Vagina (tissue), 2 donors: ENCODE data around the gene PTPRN. TPM values are rescaled to one million over a fixed set of nuclear protein-coding genes. Genes with fewer than 3 reads are reported as not detected.

Experiments used
- DNase-seq, 2 donors: peaks; one replicate each; pipeline ENCODE4 v3.0.0-alpha.2; 2017; ENCODE audit errors: extremely low spot score in 2 of 2
- H3K27ac ChIP-seq: fragments of 200-600 bp; sonication (generic); one replicate; pipeline ENCODE4 v1.5.1; 2019
- H3K27me3 ChIP-seq: fragments of 200-600 bp; sonication (generic); one replicate; pipeline ENCODE4 v1.5.1; 2019
- H3K36me3 ChIP-seq, 2 donors: fragments of 200-600 bp; sonication (generic); one replicate each; pipeline ENCODE4 v1.5.1; 2017 to 2019
- H3K4me1 ChIP-seq: fragments of 200-600 bp; sonication (generic); one replicate; pipeline ENCODE4 v1.5.1; 2019
- H3K4me3 ChIP-seq, 2 donors: fragments of 200-600 bp; sonication (generic); 1 replicate in 1 of 2; 2 replicates in 1 of 2; pipeline ENCODE4 v1.5.1; 2016 to 2019
- H3K9me3 ChIP-seq: fragments of 200-600 bp; sonication (generic); one replicate; pipeline ENCODE4 v1.5.1; 2019
- POLR2A ChIP-seq, 2 donors: fragments of 450-650 bp; IDR thresholded peaks; one replicate each; pipeline ENCODE4 v1.6.1; 2017; ENCODE audit warnings: antibody characterized with exemption in 2 of 2, mild to moderate bottlenecking in 2 of 2, moderate library complexity in 2 of 2
- POLR2AphosphoS5 ChIP-seq, 2 donors: sonication (generic); formaldehyde crosslinking; IDR thresholded peaks; one replicate each; pipeline ENCODE4 v1.9.0; 2017; ENCODE audit warnings: antibody characterized with exemption in 2 of 2, mild to moderate bottlenecking in 2 of 2, low read depth in 1 of 2; ENCODE audit not compliant: insufficient read depth in 1 of 2
- intact Hi-C: fragments of 100-400 bp; cut with DNase I; formaldehyde crosslinking; loops from one replicate; pipeline ENCODE4 v1.15.1; 2023
- total RNA-seq: library from RNA; depleted of rRNA; stranded (reverse); fragments of >200 nt; gene quantifications from one replicate; pipeline ENCODE4 v1.2.3, GENCODE V29; 2016
- TF ChIP-seq, protein P1 (sequence below), 3 experiments: fragments of 450-650 bp in 2 of 3; fragments of 200-600 bp in 1 of 3; sonication (generic) in 1 of 3; IDR thresholded peaks; one replicate each; pipeline ENCODE4 v1.5.1; 2017 to 2019; ENCODE audit warnings: antibody characterized with exemption in 3 of 3, mild to moderate bottlenecking in 2 of 3, moderate library complexity in 2 of 3

The PTPRN gene
- total RNA-seq, 1 donor from 2014 or later = 7.6 TPM

DNA sequence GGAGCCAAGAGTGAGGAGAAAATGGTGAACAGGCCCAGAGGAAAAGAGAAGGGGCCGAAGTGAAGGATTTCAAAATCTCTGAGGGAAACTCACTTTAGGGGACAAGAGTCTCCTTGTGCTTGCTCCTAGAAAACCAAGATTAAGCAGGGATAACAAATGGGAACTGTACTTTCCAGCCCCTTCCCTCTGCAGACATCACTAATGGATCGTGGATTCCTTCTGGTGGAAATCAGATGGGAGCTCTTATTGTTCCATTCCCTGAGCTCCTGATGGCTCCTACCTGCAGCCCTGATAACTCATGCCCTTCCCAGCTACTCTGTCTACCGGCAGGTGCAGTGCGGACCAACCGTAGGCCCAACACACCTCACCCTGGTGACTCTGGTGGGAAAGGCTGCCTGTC is 43.9 kb upstream of the PTPRN start:
- peaks cover 3% of the 10 kb centered on the region for H3K4me1 ChIP-seq
- no peaks in the 10 kb centered on the region for H3K36me3 ChIP-seq
- no peak overlapping the region for H3K27ac ChIP-seq
- intact Hi-C loops = no loop called here
- H3K4me3 ChIP-seq = no peak overlapping the region
- no peak for DNase-seq
- H3K27me3 ChIP-seq = no peaks in the 10 kb centered on the region
- H3K9me3 ChIP-seq = no peaks in the 10 kb centered on the region
- TF ChIP-seq, protein P1, sequence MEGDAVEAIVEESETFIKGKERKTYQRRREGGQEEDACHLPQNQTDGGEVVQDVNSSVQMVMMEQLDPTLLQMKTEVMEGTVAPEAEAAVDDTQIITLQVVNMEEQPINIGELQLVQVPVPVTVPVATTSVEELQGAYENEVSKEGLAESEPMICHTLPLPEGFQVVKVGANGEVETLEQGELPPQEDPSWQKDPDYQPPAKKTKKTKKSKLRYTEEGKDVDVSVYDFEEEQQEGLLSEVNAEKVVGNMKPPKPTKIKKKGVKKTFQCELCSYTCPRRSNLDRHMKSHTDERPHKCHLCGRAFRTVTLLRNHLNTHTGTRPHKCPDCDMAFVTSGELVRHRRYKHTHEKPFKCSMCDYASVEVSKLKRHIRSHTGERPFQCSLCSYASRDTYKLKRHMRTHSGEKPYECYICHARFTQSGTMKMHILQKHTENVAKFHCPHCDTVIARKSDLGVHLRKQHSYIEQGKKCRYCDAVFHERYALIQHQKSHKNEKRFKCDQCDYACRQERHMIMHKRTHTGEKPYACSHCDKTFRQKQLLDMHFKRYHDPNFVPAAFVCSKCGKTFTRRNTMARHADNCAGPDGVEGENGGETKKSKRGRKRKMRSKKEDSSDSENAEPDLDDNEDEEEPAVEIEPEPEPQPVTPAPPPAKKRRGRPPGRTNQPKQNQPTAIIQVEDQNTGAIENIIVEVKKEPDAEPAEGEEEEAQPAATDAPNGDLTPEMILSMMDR (IDR thresholded peaks at IDR 0.05) = no peak
- no peak for TF ChIP-seq POLR2AphosphoS5 (IDR thresholded peaks at IDR 0.05; ENCODE audit: insufficient read depth in 1 of 2, low read depth in 1 of 2)
- no peak for TF ChIP-seq POLR2A (IDR thresholded peaks at IDR 0.05)

DNA sequence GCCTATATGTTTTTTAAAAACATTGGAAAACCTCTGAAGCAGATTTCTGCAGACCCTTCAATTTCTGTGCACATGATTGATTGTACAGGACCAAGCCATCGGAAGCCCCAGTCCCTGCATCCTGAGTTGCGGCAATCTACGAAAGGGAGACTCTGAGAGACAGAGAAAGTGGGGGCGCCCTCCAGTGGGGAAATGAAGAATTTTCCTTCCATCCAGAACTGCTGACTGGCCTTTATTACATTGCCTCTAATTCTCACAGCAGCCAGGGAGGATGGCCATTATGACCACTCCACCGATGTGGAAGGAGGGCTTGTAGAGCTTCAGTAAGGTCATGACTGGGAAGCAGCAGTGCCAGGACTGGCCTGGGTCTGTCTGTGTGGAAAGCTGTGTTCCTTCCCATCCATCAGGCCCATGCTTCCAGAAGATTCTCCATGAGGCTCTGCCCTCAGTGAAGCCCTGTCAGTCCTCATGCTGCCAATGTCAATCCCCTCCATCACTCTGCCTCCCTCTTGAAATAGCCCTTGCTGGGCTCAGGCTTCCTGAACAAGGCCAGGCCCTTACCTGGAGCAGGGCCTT is 43.3 kb upstream of the PTPRN start:
- TF ChIP-seq POLR2AphosphoS5 (IDR thresholded peaks at IDR 0.05; ENCODE audit: insufficient read depth in 1 of 2, low read depth in 1 of 2) = no peak
- TF ChIP-seq, protein P1 (IDR thresholded peaks at IDR 0.05) = peak in 1 of 3 experiments; percentile 28
- no peak overlapping the region for H3K4me3 ChIP-seq
- intact Hi-C loops = no loop called here
- H3K36me3 ChIP-seq = no peaks in the 10 kb centered on the region
- H3K27ac ChIP-seq = no peak overlapping the region
- H3K9me3 ChIP-seq = no peaks in the 10 kb centered on the region
- H3K27me3 ChIP-seq = no peaks in the 10 kb centered on the region
- DNase-seq = no peak
- no peaks in the 10 kb centered on the region for H3K4me1 ChIP-seq

DNA sequence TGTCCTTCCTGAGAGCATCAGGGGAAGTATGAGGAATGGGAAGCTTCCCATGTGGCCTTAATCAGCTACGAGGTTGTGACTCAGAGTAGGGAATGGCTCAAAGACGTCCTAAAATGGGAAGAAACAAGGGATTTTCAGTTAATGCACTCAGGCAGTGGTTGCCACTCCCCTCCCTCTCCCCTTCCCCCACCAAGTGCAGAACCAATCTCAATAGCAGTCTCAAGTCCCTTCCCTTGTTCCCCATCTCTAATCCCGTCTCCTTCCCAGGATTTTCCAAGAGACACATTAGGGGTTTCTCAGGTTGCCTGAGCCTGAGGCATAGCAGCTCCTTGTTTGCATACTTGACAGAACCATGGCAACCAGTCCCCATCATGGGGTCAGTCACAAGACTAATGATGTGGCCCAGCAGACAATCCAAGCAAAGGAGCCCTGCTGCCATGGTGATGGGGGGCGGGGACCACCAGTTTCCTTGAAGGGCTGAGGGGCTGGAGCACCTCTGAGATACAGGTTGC is 41.6 kb upstream of the PTPRN start:
- no peaks in the 10 kb centered on the region for H3K9me3 ChIP-seq
- no peaks in the 10 kb centered on the region for H3K27me3 ChIP-seq
- H3K27ac ChIP-seq = no peak overlapping the region
- no peaks in the 10 kb centered on the region for H3K36me3 ChIP-seq
- TF ChIP-seq POLR2AphosphoS5 (IDR thresholded peaks at IDR 0.05; ENCODE audit: insufficient read depth in 1 of 2, low read depth in 1 of 2) = no peak
- TF ChIP-seq, protein P1 (IDR thresholded peaks at IDR 0.05) = no peak
- no peak for TF ChIP-seq POLR2A (IDR thresholded peaks at IDR 0.05)
- H3K4me3 ChIP-seq = no peak overlapping the region
- H3K4me1 ChIP-seq = no peaks in the 10 kb centered on the region
- intact Hi-C loops = no loop called here
- no peak for DNase-seq

DNA sequence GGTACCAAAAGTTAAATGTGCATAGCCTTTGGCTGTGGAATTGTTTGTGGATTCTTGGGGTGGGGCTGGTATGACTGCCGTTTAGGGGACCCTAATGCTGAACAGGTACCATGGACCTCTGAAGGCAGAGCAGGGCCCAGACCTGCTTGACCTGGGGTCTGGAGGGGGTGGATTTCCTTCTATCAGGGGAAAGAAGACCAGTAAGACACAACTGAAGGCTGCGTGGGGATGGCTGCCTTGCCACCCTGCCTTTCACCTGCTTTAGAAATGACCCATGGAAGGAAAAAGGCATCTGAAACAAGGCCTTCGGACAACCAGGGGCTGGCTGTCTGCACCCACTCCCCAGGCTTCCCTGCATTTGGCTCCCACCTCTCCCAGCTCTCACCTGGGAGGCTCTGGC is 41.0 kb upstream of the PTPRN start:
- intact Hi-C loops = no loop called here
- Histone ChIP-seq H3K27ac (no peak overlapping the region), H3K4me3 (no peak overlapping the region), H3K9me3 (no peaks in the 10 kb centered on the region), H3K27me3 (no peaks in the 10 kb centered on the region), H3K36me3 (no peaks in the 10 kb centered on the region), H3K4me1 (no peaks in the 10 kb centered on the region)
- TF ChIP-seq, protein P1 (IDR thresholded peaks at IDR 0.05) = no peak
- TF ChIP-seq POLR2A (IDR thresholded peaks at IDR 0.05) = no peak
- TF ChIP-seq POLR2AphosphoS5 (IDR thresholded peaks at IDR 0.05; ENCODE audit: insufficient read depth in 1 of 2, low read depth in 1 of 2) = no peak
- no peak for DNase-seq

DNA sequence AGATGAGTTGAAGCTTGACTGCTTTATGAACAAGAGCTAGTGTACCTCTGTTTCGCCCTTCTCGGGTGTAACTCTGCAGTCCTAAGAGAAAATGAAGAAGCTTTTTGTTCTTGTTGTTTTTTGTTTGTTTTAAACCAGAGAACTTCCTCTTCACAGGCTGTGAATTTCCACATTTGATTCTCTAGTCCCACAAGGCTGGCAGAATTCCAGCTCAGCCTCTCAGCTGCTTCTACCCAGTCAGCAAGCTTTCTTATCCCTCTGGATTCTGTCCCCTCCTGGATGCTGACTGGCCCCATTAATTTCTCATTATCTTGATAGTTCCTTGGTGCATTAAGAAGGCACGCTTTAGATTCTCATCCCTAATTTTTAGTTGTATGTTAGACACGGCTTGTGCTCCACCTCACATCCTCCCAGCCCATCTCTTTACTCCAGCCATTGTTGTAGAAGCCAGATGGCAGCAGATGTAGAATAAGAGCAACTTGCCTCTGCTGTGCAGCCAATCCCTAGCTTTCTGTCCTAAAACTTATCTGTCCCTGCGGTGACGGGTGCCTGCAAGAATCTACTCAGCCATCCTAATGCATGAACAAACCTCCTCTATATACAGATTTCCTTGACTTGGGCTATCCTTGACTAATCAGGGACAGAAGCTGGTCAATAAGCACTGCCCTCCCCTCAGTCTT is 35.7 kb upstream of the PTPRN start:
- DNase-seq = no peak
- no peak overlapping the region for H3K27ac ChIP-seq
- intact Hi-C loops = no loop called here

More for the DNA sequence above, 35.7 kb upstream of the PTPRN start:
- Histone ChIP-seq H3K4me3 (no peak overlapping the region), H3K4me1 (no peaks in the 10 kb centered on the region), H3K9me3 (no peaks in the 10 kb centered on the region), H3K27me3 (no peaks in the 10 kb centered on the region), H3K36me3 (no peaks in the 10 kb centered on the region)
- TF ChIP-seq, protein P1 (IDR thresholded peaks at IDR 0.05) = no peak
- TF ChIP-seq POLR2A (IDR thresholded peaks at IDR 0.05) (no peak), POLR2AphosphoS5 (IDR thresholded peaks at IDR 0.05; ENCODE audit: insufficient read depth in 1 of 2, low read depth in 1 of 2) (no peak)
